DND-41 (cell line): Measurements from ENCODE around the gene NAP1L5.

Experiments used
- EZH2 ChIP-seq: IDR thresholded peaks from 3 replicates; pipeline ENCODE4 v1.6.1; 2012; ENCODE audit warnings: borderline replicate concordance, low read depth, mild to moderate bottlenecking, moderate library complexity, low read length, inconsistent platforms; ENCODE audit not compliant: severe bottlenecking
- TF ChIP-seq, protein P1 (sequence below): IDR thresholded peaks from 2 replicates; pipeline ENCODE4 v1.5.1; 2012; ENCODE audit warnings: borderline replicate concordance, low read length, moderate library complexity, mild to moderate bottlenecking; ENCODE audit not compliant: poor library complexity, severe bottlenecking; ENCODE audit errors: extremely low read depth

DNA sequence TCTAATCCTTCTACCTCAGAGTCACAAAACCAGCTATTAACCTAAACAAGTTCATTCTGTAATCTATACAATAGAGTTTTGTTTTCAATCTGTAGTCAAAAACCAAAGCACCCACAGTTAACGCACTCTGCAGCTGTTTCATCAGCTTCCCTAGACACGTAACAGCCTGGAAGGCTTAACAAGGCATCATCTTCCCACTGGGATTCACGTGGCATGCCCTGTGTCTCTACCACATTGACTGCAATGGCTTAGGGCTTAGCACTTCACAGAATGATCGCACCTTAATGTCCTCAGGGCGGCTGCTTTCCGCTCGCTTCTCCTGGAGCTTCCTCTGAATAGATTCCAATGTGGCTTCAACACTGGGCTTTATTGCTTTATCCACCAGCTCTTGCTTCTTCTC, 49.7 kb upstream of the NAP1L5 start:
- TF ChIP-seq, protein P1, sequence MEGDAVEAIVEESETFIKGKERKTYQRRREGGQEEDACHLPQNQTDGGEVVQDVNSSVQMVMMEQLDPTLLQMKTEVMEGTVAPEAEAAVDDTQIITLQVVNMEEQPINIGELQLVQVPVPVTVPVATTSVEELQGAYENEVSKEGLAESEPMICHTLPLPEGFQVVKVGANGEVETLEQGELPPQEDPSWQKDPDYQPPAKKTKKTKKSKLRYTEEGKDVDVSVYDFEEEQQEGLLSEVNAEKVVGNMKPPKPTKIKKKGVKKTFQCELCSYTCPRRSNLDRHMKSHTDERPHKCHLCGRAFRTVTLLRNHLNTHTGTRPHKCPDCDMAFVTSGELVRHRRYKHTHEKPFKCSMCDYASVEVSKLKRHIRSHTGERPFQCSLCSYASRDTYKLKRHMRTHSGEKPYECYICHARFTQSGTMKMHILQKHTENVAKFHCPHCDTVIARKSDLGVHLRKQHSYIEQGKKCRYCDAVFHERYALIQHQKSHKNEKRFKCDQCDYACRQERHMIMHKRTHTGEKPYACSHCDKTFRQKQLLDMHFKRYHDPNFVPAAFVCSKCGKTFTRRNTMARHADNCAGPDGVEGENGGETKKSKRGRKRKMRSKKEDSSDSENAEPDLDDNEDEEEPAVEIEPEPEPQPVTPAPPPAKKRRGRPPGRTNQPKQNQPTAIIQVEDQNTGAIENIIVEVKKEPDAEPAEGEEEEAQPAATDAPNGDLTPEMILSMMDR: no peak
- no peak for TF ChIP-seq EZH2
